Measurements from ENCODE around the gene VOPP1. TPM values are rescaled to one million over a fixed set of nuclear protein-coding genes. Genes with fewer than 3 reads are reported as not detected.

The VOPP1 gene
- total and polyA plus RNA-seq, 9 of the 15 experiments (the other 6 are each of a cell fraction or from before 2014, with no cell fraction given): 8.2 to 45.8 (median 31.2) TPM

GRCh38 chr7:55594414-55594813 is 22.1 kb upstream of the VOPP1 start:
- POLR2A ChIA-PET: no interaction called here
- intact Hi-C loops (cut with micrococcal nuclease) (loop anchor here (5.0 to 10.0 kb wide), 2 partner anchors 310 to 478 kb away; no protein-coding TSS in a partner anchor), in situ Hi-C loops (cut with MboI) (loop anchor here (10.0 kb wide), 2 partner anchors 150 to 310 kb away; no protein-coding TSS in a partner anchor)
- H3K9ac ChIP-seq (ENCODE audit: insufficient read depth in 1 of 2, low read depth in 2 of 2, low read length in 2 of 2): no peak overlapping the region
- no peak overlapping the region for H3K27ac ChIP-seq (ENCODE audit: extremely low read depth, low read depth, low read length)
- DNase-seq (ENCODE audit: extremely low read depth in 1 of 4, low spot score in 3 of 4): peak in 1 of 4 experiments; percentile 2
- peaks cover 3% of the 10 kb centered on the region for H3K9me1 ChIP-seq (ENCODE audit: control insufficient read depth, insufficient read depth, low read length)
- no peak overlapping the region for H2AFZ ChIP-seq (ENCODE audit: low read depth, low read length)
- WGBS (ENCODE audit: insufficient coverage, low coverage, missing lambda C conversion rate): 13% methylated on average over 10 of the region's 10 CpGs
- H3K27me3 ChIP-seq (ENCODE audit: control insufficient read depth in 2 of 2, insufficient read depth in 2 of 2, low read length in 2 of 2): peaks cover 0 to 8% of the 10 kb centered on the region in 2 experiments; a peak in 1 of 5 replicates
- H3K4me3 ChIP-seq: no peak overlapping the region
- no TSS peak for BruUV-seq (replicated peaks)
- no peaks in the 10 kb centered on the region for H3K36me3 ChIP-seq (ENCODE audit: control insufficient read depth, insufficient read depth, low read length)
- H3K4me1 ChIP-seq (replicated peaks in 1 of 2; ENCODE audit: control insufficient read depth in 2 of 2, insufficient read depth in 2 of 2, low read length in 2 of 2): peaks cover 4 to 5% of the 10 kb centered on the region in 2 experiments; a peak in 3 of 5 replicates
- 0 out of 2 replicates have a peak, but pooled peaks cover 9% of the 10 kb centered on the region for H4K20me1 ChIP-seq (replicated peaks; ENCODE audit: control insufficient read depth, insufficient read depth, low read length)
- no peaks in the 10 kb centered on the region for H3K79me2 ChIP-seq (ENCODE audit: control insufficient read depth, insufficient read depth, low read length)
- no peak for FAIRE-seq
- no peaks in the 10 kb centered on the region for H3K9me3 ChIP-seq (replicated peaks; ENCODE audit: control insufficient read depth, insufficient read depth, low read depth, low read length)
- no peak overlapping the region for H3K4me2 ChIP-seq (ENCODE audit: insufficient read depth, low read length)
- no peak for ATAC-seq
- no peak for TF ChIP-seq ZNF583 (CRISPR knock-in tag; IDR thresholded peaks at IDR 0.05)
- TF ChIP-seq THAP12 (CRISPR knock-in tag; IDR thresholded peaks at IDR 0.05): no peak
- TF ChIP-seq ZNF384 (IDR thresholded peaks at IDR 0.05; ENCODE audit: low read depth, low read length): no peak
- no peak for TF ChIP-seq CREB3 (tag; conservative IDR thresholded peaks at IDR 0.05; ENCODE audit: low read depth)
- TF ChIP-seq NEUROD1 (IDR thresholded peaks at IDR 0.05; ENCODE audit: borderline replicate concordance, low read depth, low read length, partially characterized antibody): no peak
- CTCF ChIA-PET (ENCODE audit: low intra/inter-chr PET ratio): interaction anchor here (0.6 to 1.3 kb wide), 2 partner anchors 230 to 479 kb away, joined by 3 to 5 read pairs; no protein-coding TSS in a partner anchor
